ENCODE data around the gene BARHL2.

DNA sequence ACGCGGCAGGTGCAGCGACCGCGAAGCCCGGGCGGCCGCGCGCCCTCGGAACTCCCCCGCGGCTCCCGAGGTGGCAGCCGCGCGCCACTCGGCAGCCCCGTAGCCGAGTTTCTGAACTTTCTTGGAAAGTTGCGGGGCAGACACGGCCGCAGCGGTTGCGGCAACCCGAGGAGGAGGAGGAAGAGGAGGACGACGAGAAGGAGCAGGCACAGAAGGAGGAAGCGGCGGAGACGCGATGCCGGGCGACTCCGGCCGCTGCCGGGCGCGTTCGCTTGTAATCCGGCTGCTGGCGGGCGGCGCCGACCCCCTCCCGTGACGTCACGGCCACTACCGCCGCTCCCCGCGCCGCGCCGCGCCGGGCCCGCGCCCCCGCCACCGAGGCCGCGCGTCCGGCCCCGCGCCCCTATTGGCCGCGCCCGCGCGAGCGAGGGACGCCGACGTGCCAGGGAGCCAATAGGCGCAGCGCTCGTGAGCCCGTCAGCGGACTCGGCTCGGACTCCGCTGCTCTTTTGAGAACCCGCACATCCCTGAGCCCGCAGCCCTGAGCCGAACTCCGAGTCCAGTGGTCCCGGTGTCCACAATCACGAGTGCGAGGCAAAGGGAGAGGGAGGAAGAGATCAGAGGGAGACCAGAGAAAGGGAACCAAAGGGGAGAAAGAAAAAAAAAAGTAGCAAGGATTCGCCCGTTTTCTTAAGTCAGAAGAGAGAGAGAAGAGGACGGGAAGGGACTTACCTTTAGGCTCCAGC lies 736 bp upstream of the BARHL2 start:
- TF ChIP-seq, protein P1, sequence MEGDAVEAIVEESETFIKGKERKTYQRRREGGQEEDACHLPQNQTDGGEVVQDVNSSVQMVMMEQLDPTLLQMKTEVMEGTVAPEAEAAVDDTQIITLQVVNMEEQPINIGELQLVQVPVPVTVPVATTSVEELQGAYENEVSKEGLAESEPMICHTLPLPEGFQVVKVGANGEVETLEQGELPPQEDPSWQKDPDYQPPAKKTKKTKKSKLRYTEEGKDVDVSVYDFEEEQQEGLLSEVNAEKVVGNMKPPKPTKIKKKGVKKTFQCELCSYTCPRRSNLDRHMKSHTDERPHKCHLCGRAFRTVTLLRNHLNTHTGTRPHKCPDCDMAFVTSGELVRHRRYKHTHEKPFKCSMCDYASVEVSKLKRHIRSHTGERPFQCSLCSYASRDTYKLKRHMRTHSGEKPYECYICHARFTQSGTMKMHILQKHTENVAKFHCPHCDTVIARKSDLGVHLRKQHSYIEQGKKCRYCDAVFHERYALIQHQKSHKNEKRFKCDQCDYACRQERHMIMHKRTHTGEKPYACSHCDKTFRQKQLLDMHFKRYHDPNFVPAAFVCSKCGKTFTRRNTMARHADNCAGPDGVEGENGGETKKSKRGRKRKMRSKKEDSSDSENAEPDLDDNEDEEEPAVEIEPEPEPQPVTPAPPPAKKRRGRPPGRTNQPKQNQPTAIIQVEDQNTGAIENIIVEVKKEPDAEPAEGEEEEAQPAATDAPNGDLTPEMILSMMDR (IDR thresholded peaks at IDR 0.05 in 8 of 11, conservative IDR thresholded peaks at IDR 0.05 in 3 of 11): no peak
- no peak for TF ChIP-seq POLR2A (IDR thresholded peaks at IDR 0.05)
- TF ChIP-seq POLR2AphosphoS5 (IDR thresholded peaks at IDR 0.05): no peak

All from spleen (tissue), 7 donors.